ENCODE data around the gene ANKS6.

ANKS6 gene

GRCh38 chr9:98811051-98811650 lies 14.8 kb upstream of the ANKS6 start:
- no peak for DNase-seq

GRCh38 chr9:98810102-98810842 lies 13.9 kb upstream of the ANKS6 start:
- no peak for DNase-seq

- DNase-seq, result peak; percentile 8
Measured at GRCh38 chr9:98809311-98810101, 13.2 kb upstream of the ANKS6 start.

GRCh38 chr9:98808875-98809274 lies 12.5 kb upstream of the ANKS6 start:
- DNase-seq, result no peak

GRCh38 chr9:98808411-98808815 lies 12.1 kb upstream of the ANKS6 start:
- peak; percentile 25 for DNase-seq

GRCh38 chr9:98807814-98808195 lies 11.4 kb upstream of the ANKS6 start:
- DNase-seq, result no peak

GRCh38 chr9:98807070-98807813 lies 10.9 kb upstream of the ANKS6 start, which contains the start of gene GALNT12:
GALNT12 (plus strand) TSS chr9:98807670; CDS start chr9:98807699, 29 bp downstream.
- peak; percentile 52 for DNase-seq

- no peak for DNase-seq
Measured at GRCh38 chr9:98806394-98807035, 10.2 kb upstream of the ANKS6 start.

- DNase-seq, result no peak
Measured at GRCh38 chr9:98805506-98806272, 9.3 kb upstream of the ANKS6 start.

GRCh38 chr9:98804083-98804482 lies 7.7 kb upstream of the ANKS6 start:
- DNase-seq, result no peak

- no peak for DNase-seq
Measured at GRCh38 chr9:98801969-98802371, 5.6 kb upstream of the ANKS6 start.

GRCh38 chr9:98801561-98801960 lies 5.2 kb upstream of the ANKS6 start:
- no peak for DNase-seq

- DNase-seq, result no peak
Measured at GRCh38 chr9:98798254-98798653, 1.9 kb upstream of the ANKS6 start.

- no peak for DNase-seq
Measured at GRCh38 chr9:98797491-98797890, 1.1 kb upstream of the ANKS6 start.

GRCh38 chr9:98795970-98796363 lies 388 bp downstream of the ANKS6 start:
- peak; percentile 5 for DNase-seq

- DNase-seq, result no peak
Measured at GRCh38 chr9:98795295-98795955, 930 bp downstream of the ANKS6 start.

GRCh38 chr9:98794802-98795201 lies 1.6 kb downstream of the ANKS6 start:
- no peak for DNase-seq

- DNase-seq, result no peak
Measured at GRCh38 chr9:98793031-98793430, 3.3 kb downstream of the ANKS6 start.

- DNase-seq, result no peak
Measured at GRCh38 chr9:98791608-98792490, 4.5 kb downstream of the ANKS6 start.
